Prostate gland (tissue), 2 donors: ENCODE measurements around the gene TWF2.

Source experiments
- CTCF ChIP-seq, 4 experiments: fragments of 200-600 bp in 2 of 4; fragments of 450-650 bp in 2 of 4; sonication (generic) in 2 of 4; IDR thresholded peaks; 1 replicate in 3 of 4; 2 replicates in 1 of 4; pipeline ENCODE4 v1.5.1; 2016 to 2019; ENCODE audit warnings: antibody characterized with exemption in 4 of 4, mild to moderate bottlenecking in 2 of 4, moderate library complexity in 2 of 4
- POLR2A ChIP-seq: fragments of 450-650 bp; IDR thresholded peaks from one replicate; pipeline ENCODE4 v1.6.1; 2016; ENCODE audit warnings: antibody characterized with exemption, mild to moderate bottlenecking

- TF ChIP-seq CTCF (IDR thresholded peaks at IDR 0.05) (no peak), POLR2A (no peak)
Measured at GRCh38 chr3:52288674-52289073, 49.7 kb upstream of the TWF2 start.
